Fibroblast of lung (primary cell): ENCODE measurements around the gene FAM107B. TPM values are rescaled to one million over a fixed set of nuclear protein-coding genes. Genes with fewer than 3 reads are reported as not detected.
A peak's percentile ranks its signal among the peaks of the same experiment; 100 is the strongest.

ENCODE experiments used
- DNase-seq, 2 donors: peaks; one replicate each; pipeline versions ENCODE4 v3.0.0 to v3.0.0-alpha.2; 2010; ENCODE audit warnings: low read depth in 2 of 2
- H2AFZ ChIP-seq: 2 replicates; pipeline ENCODE4 v1.5.1; 2012; ENCODE audit warnings: low read length, control low read depth, inconsistent platforms
- H3K27ac ChIP-seq: 2 replicates; pipeline ENCODE4 v1.5.1; 2011; ENCODE audit warnings: low read length, control low read depth; ENCODE audit not compliant: insufficient read depth
- H3K27me3 ChIP-seq: 2 replicates; pipeline ENCODE4 v1.5.1; 2011; ENCODE audit warnings: mild to moderate bottlenecking, low read length; ENCODE audit not compliant: control insufficient read depth, insufficient read depth
- H3K36me3 ChIP-seq: 2 replicates; pipeline ENCODE4 v1.5.1; 2011; ENCODE audit warnings: low read length; ENCODE audit not compliant: control insufficient read depth, insufficient read depth
- H3K4me1 ChIP-seq: 2 replicates; pipeline ENCODE4 v1.5.1; 2011; ENCODE audit warnings: low read length; ENCODE audit not compliant: control insufficient read depth, insufficient read depth; ENCODE audit errors: extremely low read depth
- H3K4me2 ChIP-seq: 2 replicates; pipeline ENCODE4 v1.5.1; 2011; ENCODE audit warnings: low read length, control low read depth; ENCODE audit not compliant: insufficient read depth; ENCODE audit errors: extremely low read depth
- H3K4me3 ChIP-seq, 4 experiments: fragments of 200-600 bp in 1 of 4; sonication (generic) in 1 of 4; replicated peaks in 1 of 4; 2 replicates each; pipeline ENCODE4 v1.5.1; 2011 to 2016; ENCODE audit warnings: low read length in 4 of 4, low read depth in 3 of 4, mild to moderate bottlenecking in 3 of 4, control low read depth in 2 of 4, inconsistent platforms in 1 of 4, mixed read lengths in 1 of 4; ENCODE audit not compliant: insufficient read depth in 1 of 4; ENCODE audit errors: control extremely low read depth in 1 of 4
- H3K79me2 ChIP-seq: 2 replicates; pipeline ENCODE4 v1.5.1; 2012; ENCODE audit warnings: mild to moderate bottlenecking, low read length, inconsistent platforms; ENCODE audit not compliant: control insufficient read depth, insufficient read depth
- H3K9ac ChIP-seq: 2 replicates; pipeline ENCODE4 v1.5.1; 2011; ENCODE audit warnings: mild to moderate bottlenecking, low read length, control low read depth; ENCODE audit not compliant: insufficient read depth
- H3K9me3 ChIP-seq: 2 replicates; pipeline ENCODE4 v1.5.1; 2012; ENCODE audit warnings: low read depth, low read length; ENCODE audit not compliant: control insufficient read depth, insufficient read depth
- H4K20me1 ChIP-seq: 2 replicates; pipeline ENCODE4 v1.5.1; 2011; ENCODE audit warnings: low read length; ENCODE audit not compliant: control insufficient read depth, insufficient read depth; ENCODE audit errors: extremely low read depth
- CTCF ChIP-seq, 2 donors: IDR thresholded peaks in 1 of 2; conservative IDR thresholded peaks in 1 of 2; 1 replicate in 1 of 2; 2 replicates in 1 of 2; pipeline ENCODE4 v1.5.1; 2011 to 2012; ENCODE audit warnings: low read length in 2 of 2, control low read depth in 1 of 2, inconsistent platforms in 1 of 2, low read depth in 1 of 2, mild to moderate bottlenecking in 1 of 2
- EZH2 ChIP-seq: IDR thresholded peaks from 2 replicates; pipeline ENCODE4 v1.5.1; 2012; ENCODE audit warnings: low read length, control low read depth, mild to moderate bottlenecking; ENCODE audit errors: missing control alignments
- polyA plus RNA-seq, 2 donors: library from polyadenylated mRNA; depleted of rRNA in 1 of 2; stranded (reverse) in 1 of 2; unstranded in 1 of 2; fragments of >200 nt; gene quantifications; 2 replicates each; pipeline ENCODE4 v1.2.1, GENCODE V29; 2011 to 2012; ENCODE audit warnings: missing spikeins in 1 of 2
- total RNA-seq: library from RNA; depleted of rRNA; stranded (reverse); fragments of >200 nt; gene quantifications from 2 replicates; pipeline ENCODE4 v1.2.1, GENCODE V29; 2014

The FAM107B gene
- total and polyA plus RNA-seq, 2 donors (not counting 1 experiment from before 2014, with no cell fraction given): 29.0 to 36.0 TPM

- Histone ChIP-seq H3K9me3 (no peaks in the 10 kb centered on the region), H3K27ac (no peak overlapping the region), H3K79me2 (no peaks in the 10 kb centered on the region), H4K20me1 (no peaks in the 10 kb centered on the region), H3K4me2 (no peak overlapping the region), H3K36me3 (no peaks in the 10 kb centered on the region), H3K9ac (no peak overlapping the region), H3K27me3 (no peaks in the 10 kb centered on the region), H2AFZ (no peak overlapping the region), H3K4me1 (no peaks in the 10 kb centered on the region), H3K4me3 (no peak overlapping the region)
- peak in 1 of 2 donors; percentile 61 for DNase-seq
- TF ChIP-seq EZH2: no peak
- no peak for TF ChIP-seq CTCF (conservative IDR thresholded peaks at IDR 0.05 in 1 of 2, IDR thresholded peaks at IDR 0.05 in 1 of 2; ENCODE audit: low read depth in 1 of 2, low read length in 2 of 2)
These were observed 91.4 kb downstream of the FAM107B start for GRCh38 chr10:14683256-14683655.

GRCh38 chr10:14681802-14682201 lies 92.9 kb downstream of the FAM107B start:
- DNase-seq: no peak
- H3K36me3 ChIP-seq: no peaks in the 10 kb centered on the region
- no peak overlapping the region for H3K27ac ChIP-seq
- no peaks in the 10 kb centered on the region for H3K27me3 ChIP-seq
- no peaks in the 10 kb centered on the region for H3K9me3 ChIP-seq
- no peak overlapping the region for H2AFZ ChIP-seq
- H3K4me1 ChIP-seq: no peaks in the 10 kb centered on the region
- TF ChIP-seq CTCF (conservative IDR thresholded peaks at IDR 0.05 in 1 of 2, IDR thresholded peaks at IDR 0.05 in 1 of 2; ENCODE audit: low read depth in 1 of 2, low read length in 2 of 2): no peak
- no peaks in the 10 kb centered on the region for H4K20me1 ChIP-seq
- H3K9ac ChIP-seq: no peak overlapping the region
- no peak overlapping the region for H3K4me2 ChIP-seq
- H3K79me2 ChIP-seq: no peaks in the 10 kb centered on the region
- H3K4me3 ChIP-seq: no peak overlapping the region

GRCh38 chr10:14681305-14681704 lies 93.4 kb downstream of the FAM107B start:
- H3K27ac ChIP-seq: no peak overlapping the region
- H3K4me3 ChIP-seq: no peak overlapping the region
- no peaks in the 10 kb centered on the region for H3K27me3 ChIP-seq
- H3K9me3 ChIP-seq: no peaks in the 10 kb centered on the region
- no peaks in the 10 kb centered on the region for H3K36me3 ChIP-seq
- H2AFZ ChIP-seq: no peak overlapping the region
- no peaks in the 10 kb centered on the region for H3K79me2 ChIP-seq
- H3K4me1 ChIP-seq: no peaks in the 10 kb centered on the region
- H3K9ac ChIP-seq: no peak overlapping the region
- no peak overlapping the region for H3K4me2 ChIP-seq
- TF ChIP-seq EZH2 (no peak), CTCF (conservative IDR thresholded peaks at IDR 0.05 in 1 of 2, IDR thresholded peaks at IDR 0.05 in 1 of 2; ENCODE audit: low read depth in 1 of 2, low read length in 2 of 2) (no peak)
- H4K20me1 ChIP-seq: no peaks in the 10 kb centered on the region
- DNase-seq: no peak
